GM19035 (cell line): ENCODE measurements around the gene CASQ1.

Experiments used
- ATAC-seq: cut with Tn5 transposase; IDR thresholded peaks from one replicate; pipeline ENCODE4 v1.9.1; 2021; ENCODE audit not compliant: unreplicated experiment

CASQ1 gene

GRCh38 chr1:160168016-160168415 is 22.4 kb upstream of the CASQ1 start:
- ATAC-seq, result no peak

- ATAC-seq, result no peak
Measured at GRCh38 chr1:160168609-160169369, 21.6 kb upstream of the CASQ1 start.

- ATAC-seq, result no peak
Measured at GRCh38 chr1:160169553-160170399, 20.6 kb upstream of the CASQ1 start.

- no peak for ATAC-seq
Measured at GRCh38 chr1:160171354-160171753, 19.0 kb upstream of the CASQ1 start.

- ATAC-seq, result no peak
Measured at GRCh38 chr1:160171980-160172379, 18.4 kb upstream of the CASQ1 start.

GRCh38 chr1:160177231-160177630 is 13.1 kb upstream of the CASQ1 start:
- no peak for ATAC-seq

- ATAC-seq, result no peak
Measured at GRCh38 chr1:160177667-160178066, 12.7 kb upstream of the CASQ1 start.

GRCh38 chr1:160178731-160179130 is 11.6 kb upstream of the CASQ1 start:
- no peak for ATAC-seq

GRCh38 chr1:160179336-160179735 is 11.0 kb upstream of the CASQ1 start:
- no peak for ATAC-seq

GRCh38 chr1:160186246-160186645 is 4.1 kb upstream of the CASQ1 start:
- no peak for ATAC-seq

- ATAC-seq, result no peak
Measured at GRCh38 chr1:160186729-160187128, 3.6 kb upstream of the CASQ1 start.

GRCh38 chr1:160187407-160187806 is 3.0 kb upstream of the CASQ1 start:
- ATAC-seq, result no peak

GRCh38 chr1:160188341-160188740 is 2.0 kb upstream of the CASQ1 start:
- ATAC-seq, result no peak

GRCh38 chr1:160191756-160192155 is 1.4 kb downstream of the CASQ1 start:
- ATAC-seq, result no peak

- no peak for ATAC-seq
Measured at GRCh38 chr1:160192234-160192633, 1.9 kb downstream of the CASQ1 start.

GRCh38 chr1:160193091-160193819 is 2.9 kb downstream of the CASQ1 start:
- ATAC-seq, result peak; percentile 58

GRCh38 chr1:160193832-160194736 is 3.7 kb downstream of the CASQ1 start:
- no peak for ATAC-seq

- ATAC-seq, result no peak
Measured at GRCh38 chr1:160194737-160195059, 4.3 kb downstream of the CASQ1 start.

GRCh38 chr1:160196143-160196542 is 5.8 kb downstream of the CASQ1 start:
- ATAC-seq, result no peak

GRCh38 chr1:160197231-160197630 is 6.9 kb downstream of the CASQ1 start:
- ATAC-seq, result no peak

GRCh38 chr1:160200786-160201185 is 10.4 kb downstream of the CASQ1 start:
- ATAC-seq, result no peak
